ENCODE data around the gene PFKFB4. TPM values are rescaled to one million over a fixed set of nuclear protein-coding genes. Genes with fewer than 3 reads are reported as not detected.

Gene PFKFB4
- total and polyA plus RNA-seq, 10 of the 15 experiments (the other 5 are each of a cell fraction or from before 2014, with no cell fraction given): 0.37 to 89.1 (median 5.2) TPM

DNA sequence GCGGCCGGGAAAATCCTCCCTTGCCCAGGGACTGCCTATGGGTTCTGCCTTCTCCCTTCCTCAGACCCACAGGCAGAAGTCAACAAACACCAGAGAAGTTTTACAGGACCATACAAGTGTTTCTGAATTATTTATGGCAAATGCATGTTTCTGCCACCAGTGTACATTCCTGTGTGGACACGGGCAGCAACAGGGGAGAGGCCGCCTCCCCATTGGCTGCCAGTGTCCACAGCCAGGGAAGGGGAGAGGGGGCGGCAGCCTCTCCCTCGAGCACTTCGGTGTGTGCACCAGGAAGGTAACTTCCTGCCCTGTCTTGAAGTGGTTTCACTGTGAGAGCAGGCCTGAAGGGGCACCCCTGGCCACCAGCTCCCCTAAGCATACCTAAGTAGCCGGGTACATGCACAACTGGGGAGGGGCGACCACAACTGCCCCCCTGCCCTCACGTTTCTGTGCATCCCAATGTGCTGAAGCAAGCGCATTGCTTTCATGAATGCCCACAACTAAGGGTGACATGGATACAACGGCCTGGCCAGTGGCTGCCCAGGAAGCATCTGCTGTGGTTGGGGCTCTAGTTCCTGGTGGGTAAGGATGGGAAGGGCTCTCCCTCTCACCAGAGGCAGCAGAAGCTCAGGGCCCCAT is 37.8 kb downstream of the PFKFB4 start:
- no peak overlapping the region for H3K4me3 ChIP-seq
- ChIA-PET POLR2A (no interaction called here), CTCF (no interaction called here), RAD21 (ENCODE audit: unreplicated experiment) (no interaction called here), SMC1A (ENCODE audit: uncharacterized antibody, unreplicated experiment) (no interaction called here)
- DNase-seq (ENCODE audit: low read depth, low spot score) (no peak), ATAC-seq (no peak), FAIRE-seq (no peak)
- no TSS peak for BruUV-seq (replicated peaks)
- no peaks in the 10 kb centered on the region; the same call in 1 of the 2 replicates for H4K20me1 ChIP-seq (ENCODE audit: control insufficient read depth, insufficient read depth)
- H3K9me3 ChIP-seq (replicated peaks; ENCODE audit: control insufficient read depth, insufficient read depth, low read length): no peaks in the 10 kb centered on the region
- no peak overlapping the region for H2AFZ ChIP-seq (ENCODE audit: control insufficient read depth, low read depth, low read length)
- no peak overlapping the region for H3K27ac ChIP-seq (ENCODE audit: control insufficient read depth, insufficient read depth)
- H3K4me2 ChIP-seq (ENCODE audit: control insufficient read depth, insufficient read depth): no peak overlapping the region
- H3K4me1 ChIP-seq (ENCODE audit: control insufficient read depth, insufficient read depth, low read length): peaks cover 12% of the 10 kb centered on the region
- TF ChIP-seq MEF2A (IDR thresholded peaks at IDR 0.05; ENCODE audit: insufficient read depth, low read depth, low read length) (no peak), FOS (IDR thresholded peaks at IDR 0.05; ENCODE audit: borderline replicate concordance, extremely low read depth, insufficient read length) (no peak), TCF12 (IDR thresholded peaks at IDR 0.05; ENCODE audit: low read depth, low read length) (no peak), JUNB (IDR thresholded peaks at IDR 0.05) (no peak), POU2F2 (IDR thresholded peaks at IDR 0.05; ENCODE audit: borderline replicate concordance, low read depth, low read length) (no peak), NR2F1 (conservative IDR thresholded peaks at IDR 0.05) (no peak), RBBP5 (conservative IDR thresholded peaks at IDR 0.05) (no peak), NFYA (IDR thresholded peaks at IDR 0.05; ENCODE audit: borderline replicate concordance, low read depth, low read length) (no peak), RCOR1 (conservative IDR thresholded peaks at IDR 0.05; ENCODE audit: low read depth, low read length) (no peak), ZSCAN29 (IDR thresholded peaks at IDR 0.05) (no peak), MEF2B (IDR thresholded peaks at IDR 0.05; ENCODE audit: partially characterized antibody, poor library complexity, severe bottlenecking) (no peak), IKZF1 (conservative IDR thresholded peaks at IDR 0.05) (no peak), CHD1 (IDR thresholded peaks at IDR 0.05; ENCODE audit: low read depth, low read length) (no peak), EGR1 (IDR thresholded peaks at IDR 0.05; ENCODE audit: borderline replicate concordance in 1 of 2, low read depth in 2 of 2, low read length in 2 of 2) (no peak), POLR2A (IDR thresholded peaks at IDR 0.05; ENCODE audit: low read depth, low read length) (no peak), KLF5 (IDR thresholded peaks at IDR 0.05; ENCODE audit: partially characterized antibody) (no peak), ZNF24 (IDR thresholded peaks at IDR 0.05) (no peak)
- TF ChIP-seq, protein P1, sequence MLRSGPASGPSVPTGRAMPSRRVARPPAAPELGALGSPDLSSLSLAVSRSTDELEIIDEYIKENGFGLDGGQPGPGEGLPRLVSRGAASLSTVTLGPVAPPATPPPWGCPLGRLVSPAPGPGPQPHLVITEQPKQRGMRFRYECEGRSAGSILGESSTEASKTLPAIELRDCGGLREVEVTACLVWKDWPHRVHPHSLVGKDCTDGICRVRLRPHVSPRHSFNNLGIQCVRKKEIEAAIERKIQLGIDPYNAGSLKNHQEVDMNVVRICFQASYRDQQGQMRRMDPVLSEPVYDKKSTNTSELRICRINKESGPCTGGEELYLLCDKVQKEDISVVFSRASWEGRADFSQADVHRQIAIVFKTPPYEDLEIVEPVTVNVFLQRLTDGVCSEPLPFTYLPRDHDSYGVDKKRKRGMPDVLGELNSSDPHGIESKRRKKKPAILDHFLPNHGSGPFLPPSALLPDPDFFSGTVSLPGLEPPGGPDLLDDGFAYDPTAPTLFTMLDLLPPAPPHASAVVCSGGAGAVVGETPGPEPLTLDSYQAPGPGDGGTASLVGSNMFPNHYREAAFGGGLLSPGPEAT (IDR thresholded peaks at IDR 0.05; ENCODE audit: low read depth): no peak
- TF ChIP-seq, protein P2, sequence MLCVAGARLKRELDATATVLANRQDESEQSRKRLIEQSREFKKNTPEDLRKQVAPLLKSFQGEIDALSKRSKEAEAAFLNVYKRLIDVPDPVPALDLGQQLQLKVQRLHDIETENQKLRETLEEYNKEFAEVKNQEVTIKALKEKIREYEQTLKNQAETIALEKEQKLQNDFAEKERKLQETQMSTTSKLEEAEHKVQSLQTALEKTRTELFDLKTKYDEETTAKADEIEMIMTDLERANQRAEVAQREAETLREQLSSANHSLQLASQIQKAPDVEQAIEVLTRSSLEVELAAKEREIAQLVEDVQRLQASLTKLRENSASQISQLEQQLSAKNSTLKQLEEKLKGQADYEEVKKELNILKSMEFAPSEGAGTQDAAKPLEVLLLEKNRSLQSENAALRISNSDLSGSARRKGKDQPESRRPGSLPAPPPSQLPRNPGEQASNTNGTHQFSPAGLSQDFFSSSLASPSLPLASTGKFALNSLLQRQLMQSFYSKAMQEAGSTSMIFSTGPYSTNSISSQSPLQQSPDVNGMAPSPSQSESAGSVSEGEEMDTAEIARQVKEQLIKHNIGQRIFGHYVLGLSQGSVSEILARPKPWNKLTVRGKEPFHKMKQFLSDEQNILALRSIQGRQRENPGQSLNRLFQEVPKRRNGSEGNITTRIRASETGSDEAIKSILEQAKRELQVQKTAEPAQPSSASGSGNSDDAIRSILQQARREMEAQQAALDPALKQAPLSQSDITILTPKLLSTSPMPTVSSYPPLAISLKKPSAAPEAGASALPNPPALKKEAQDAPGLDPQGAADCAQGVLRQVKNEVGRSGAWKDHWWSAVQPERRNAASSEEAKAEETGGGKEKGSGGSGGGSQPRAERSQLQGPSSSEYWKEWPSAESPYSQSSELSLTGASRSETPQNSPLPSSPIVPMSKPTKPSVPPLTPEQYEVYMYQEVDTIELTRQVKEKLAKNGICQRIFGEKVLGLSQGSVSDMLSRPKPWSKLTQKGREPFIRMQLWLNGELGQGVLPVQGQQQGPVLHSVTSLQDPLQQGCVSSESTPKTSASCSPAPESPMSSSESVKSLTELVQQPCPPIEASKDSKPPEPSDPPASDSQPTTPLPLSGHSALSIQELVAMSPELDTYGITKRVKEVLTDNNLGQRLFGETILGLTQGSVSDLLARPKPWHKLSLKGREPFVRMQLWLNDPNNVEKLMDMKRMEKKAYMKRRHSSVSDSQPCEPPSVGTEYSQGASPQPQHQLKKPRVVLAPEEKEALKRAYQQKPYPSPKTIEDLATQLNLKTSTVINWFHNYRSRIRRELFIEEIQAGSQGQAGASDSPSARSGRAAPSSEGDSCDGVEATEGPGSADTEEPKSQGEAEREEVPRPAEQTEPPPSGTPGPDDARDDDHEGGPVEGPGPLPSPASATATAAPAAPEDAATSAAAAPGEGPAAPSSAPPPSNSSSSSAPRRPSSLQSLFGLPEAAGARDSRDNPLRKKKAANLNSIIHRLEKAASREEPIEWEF (IDR thresholded peaks at IDR 0.05; ENCODE audit: insufficient replicate concordance, low read depth, low read length): no peak
- intact Hi-C loops (cut with micrococcal nuclease; ENCODE audit: unreplicated experiment) (no loop called here), in situ Hi-C loops (cut with MboI) (no loop called here)
- WGBS (ENCODE audit: insufficient coverage, insufficient replicate concordance, low lambda C conversion rate, missing lambda C conversion rate): 53% methylated on average over 12 of the region's 12 CpGs
- H3K9ac ChIP-seq (ENCODE audit: control insufficient read depth, insufficient read depth, low read length): no peak overlapping the region
- no peaks in the 10 kb centered on the region for H3K79me2 ChIP-seq (ENCODE audit: control insufficient read depth, insufficient read depth, low read length)
- H3K36me3 ChIP-seq (ENCODE audit: control insufficient read depth in 2 of 2, insufficient read depth in 2 of 2, low read length in 1 of 2): peaks cover 0 to 11% of the 10 kb centered on the region in 2 experiments; a peak in 3 of 4 replicates
- H3K27me3 ChIP-seq (replicated peaks in 1 of 2; ENCODE audit: control insufficient read depth in 2 of 2, insufficient read depth in 2 of 2, low read length in 1 of 2): no peaks in the 10 kb centered on the region
